ENCODE data around the gene PCED1B.

GRCh38 chr12:47216150-47216677 is 136.8 kb downstream of the PCED1B start:
- TF ChIP-seq CTCF (IDR thresholded peaks at IDR 0.05) (no peak), EZH2 (IDR thresholded peaks at IDR 0.05) (no peak)

Measured in neural progenitor cell (in vitro differentiated cells).